ENCODE data around the gene SUN1. TPM values are rescaled to one million over a fixed set of nuclear protein-coding genes. Genes with fewer than 3 reads are reported as not detected.

Gene SUN1
- total and polyA plus RNA-seq, 7 donors = 52.5 to 159 (median 132) TPM

DNA sequence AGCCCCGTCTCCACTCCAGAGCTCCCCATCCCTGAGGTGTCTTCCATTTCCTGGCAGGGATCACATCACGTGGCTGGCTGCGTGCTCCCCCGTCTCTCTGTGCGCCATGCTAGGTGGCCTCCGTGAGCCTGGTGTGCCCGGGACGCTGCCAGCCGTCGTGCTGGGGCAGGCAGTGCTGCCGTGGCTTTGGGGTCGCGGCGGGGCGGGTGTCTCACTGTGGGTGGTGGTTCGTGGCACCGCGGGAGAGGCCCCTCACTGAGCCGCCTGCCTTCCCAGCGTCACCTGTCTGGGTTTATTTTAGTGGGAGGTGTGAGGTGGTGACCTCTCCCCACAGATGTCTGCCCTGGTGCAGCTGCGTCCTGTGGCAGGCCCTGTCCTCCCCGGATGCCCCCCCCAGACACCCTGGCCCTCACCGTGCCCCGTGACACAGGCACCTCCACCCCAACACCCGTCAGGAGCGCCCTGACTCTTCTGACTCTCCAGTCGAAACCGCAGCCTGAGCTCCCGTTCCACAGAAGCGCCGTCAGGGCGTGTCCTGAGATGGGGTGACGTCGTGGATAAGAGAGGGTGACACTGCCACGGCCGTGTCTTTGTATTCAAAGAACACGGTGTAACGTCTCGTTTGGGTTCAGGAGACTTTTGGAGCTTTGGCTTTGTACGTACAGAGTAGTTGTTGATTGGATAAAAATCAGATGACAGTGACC lies 62.0 kb downstream of the SUN1 start:
- TF ChIP-seq, protein P1, sequence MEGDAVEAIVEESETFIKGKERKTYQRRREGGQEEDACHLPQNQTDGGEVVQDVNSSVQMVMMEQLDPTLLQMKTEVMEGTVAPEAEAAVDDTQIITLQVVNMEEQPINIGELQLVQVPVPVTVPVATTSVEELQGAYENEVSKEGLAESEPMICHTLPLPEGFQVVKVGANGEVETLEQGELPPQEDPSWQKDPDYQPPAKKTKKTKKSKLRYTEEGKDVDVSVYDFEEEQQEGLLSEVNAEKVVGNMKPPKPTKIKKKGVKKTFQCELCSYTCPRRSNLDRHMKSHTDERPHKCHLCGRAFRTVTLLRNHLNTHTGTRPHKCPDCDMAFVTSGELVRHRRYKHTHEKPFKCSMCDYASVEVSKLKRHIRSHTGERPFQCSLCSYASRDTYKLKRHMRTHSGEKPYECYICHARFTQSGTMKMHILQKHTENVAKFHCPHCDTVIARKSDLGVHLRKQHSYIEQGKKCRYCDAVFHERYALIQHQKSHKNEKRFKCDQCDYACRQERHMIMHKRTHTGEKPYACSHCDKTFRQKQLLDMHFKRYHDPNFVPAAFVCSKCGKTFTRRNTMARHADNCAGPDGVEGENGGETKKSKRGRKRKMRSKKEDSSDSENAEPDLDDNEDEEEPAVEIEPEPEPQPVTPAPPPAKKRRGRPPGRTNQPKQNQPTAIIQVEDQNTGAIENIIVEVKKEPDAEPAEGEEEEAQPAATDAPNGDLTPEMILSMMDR (IDR thresholded peaks at IDR 0.05) = no peak
- intact Hi-C loops (cut with DNase I) = no loop called here
- peaks cover 0 to 62% of the 10 kb centered on the region in 2 donors for H3K36me3 ChIP-seq (ENCODE audit: insufficient read depth in 1 of 2, low read depth in 1 of 2)

DNA sequence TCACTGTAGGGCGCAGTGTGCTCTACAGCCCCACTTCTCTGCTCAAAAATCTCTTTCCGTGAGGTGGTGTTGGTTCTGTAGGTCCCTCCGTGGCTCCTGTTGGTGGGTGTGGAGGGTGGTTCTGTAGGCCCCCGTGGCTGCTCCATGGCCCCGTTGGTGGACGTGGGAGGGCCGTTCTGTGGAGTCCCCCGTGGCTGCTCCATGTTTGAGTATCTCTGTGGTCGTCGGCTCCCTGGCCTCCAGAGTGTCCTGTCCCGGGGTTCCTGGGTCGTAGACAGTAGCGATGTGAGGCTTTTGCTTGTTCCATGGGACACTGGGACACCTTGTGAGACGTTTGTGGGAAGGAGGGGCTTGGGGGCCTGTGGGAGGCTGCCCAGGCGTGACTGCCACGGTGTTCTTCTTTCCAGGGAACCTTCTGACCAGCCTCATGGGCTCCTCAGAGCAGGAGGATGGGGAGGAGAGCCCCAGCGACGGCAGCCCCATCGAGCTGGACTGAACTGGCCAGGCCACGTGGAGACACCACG lies 62.7 kb downstream of the SUN1 start:
- H3K27ac ChIP-seq = no peak overlapping the region
- no peaks in the 10 kb centered on the region for H3K9me3 ChIP-seq
- DNase-seq = peak; percentile 13 to 53
- TF ChIP-seq, protein P1 (IDR thresholded peaks at IDR 0.05) = no peak
- intact Hi-C loops (cut with DNase I) = no loop called here
- peaks cover 0 to 61% of the 10 kb centered on the region in 2 donors for H3K36me3 ChIP-seq (ENCODE audit: insufficient read depth in 1 of 2, low read depth in 1 of 2)
- H3K27me3 ChIP-seq (ENCODE audit: insufficient read depth in 3 of 3, low read length in 2 of 3) = no peaks in the 10 kb centered on the region
- 87 to 94% (median 89%) methylated on average over 20 to 21 of the region's 21 CpGs for WGBS, 3 donors
- no peak overlapping the region for H3K4me3 ChIP-seq
- no peaks in the 10 kb centered on the region for H3K4me1 ChIP-seq
- no peak for ATAC-seq

More for the DNA sequence above, 62.0 kb downstream of the SUN1 start:
- WGBS, 3 donors = 92 to 97% (median 93%) methylated on average over 38 to 40 of the region's 40 CpGs
- ATAC-seq = no peak
- Histone ChIP-seq H3K27ac (no peak overlapping the region), H3K9me3 (no peaks in the 10 kb centered on the region), H3K4me1 (no peaks in the 10 kb centered on the region), H3K27me3 (ENCODE audit: insufficient read depth in 3 of 3, low read length in 2 of 3) (no peaks in the 10 kb centered on the region), H3K4me3 (no peak overlapping the region)
- DNase-seq = peak; percentile 12 to 60

DNA sequence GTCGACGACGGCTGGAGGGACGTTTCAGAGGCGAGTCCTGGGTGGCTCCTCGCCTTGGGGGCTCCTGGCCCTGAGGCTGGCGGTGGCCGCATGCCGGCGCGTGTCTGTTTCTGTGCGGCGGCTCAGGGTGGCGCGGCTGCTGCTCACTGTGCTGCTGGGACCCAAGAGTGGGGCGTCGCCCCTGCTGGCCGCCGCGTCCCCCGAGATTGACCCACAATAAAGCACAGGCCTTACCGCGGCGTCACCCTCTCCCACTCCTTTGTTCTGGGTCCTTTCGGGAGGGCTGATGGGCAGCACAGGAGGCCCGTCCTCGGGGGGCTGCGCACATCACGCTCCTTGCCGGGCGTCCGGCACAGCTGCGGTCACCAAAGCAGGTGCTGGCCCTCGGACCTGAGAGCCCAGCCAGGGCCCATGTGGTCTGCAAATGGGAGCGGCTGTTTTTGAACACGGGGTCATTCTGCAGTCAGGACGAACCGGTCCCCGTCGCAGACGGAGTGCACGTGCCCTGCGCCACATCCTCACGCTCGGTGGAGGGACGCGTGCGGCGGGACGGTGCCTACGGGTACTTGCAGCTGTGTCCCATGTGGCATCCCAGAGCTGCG lies 63.3 kb downstream of the SUN1 start:
- DNase-seq = peak; percentile 15 to 46
- intact Hi-C loops (cut with DNase I) = no loop called here

DNA sequence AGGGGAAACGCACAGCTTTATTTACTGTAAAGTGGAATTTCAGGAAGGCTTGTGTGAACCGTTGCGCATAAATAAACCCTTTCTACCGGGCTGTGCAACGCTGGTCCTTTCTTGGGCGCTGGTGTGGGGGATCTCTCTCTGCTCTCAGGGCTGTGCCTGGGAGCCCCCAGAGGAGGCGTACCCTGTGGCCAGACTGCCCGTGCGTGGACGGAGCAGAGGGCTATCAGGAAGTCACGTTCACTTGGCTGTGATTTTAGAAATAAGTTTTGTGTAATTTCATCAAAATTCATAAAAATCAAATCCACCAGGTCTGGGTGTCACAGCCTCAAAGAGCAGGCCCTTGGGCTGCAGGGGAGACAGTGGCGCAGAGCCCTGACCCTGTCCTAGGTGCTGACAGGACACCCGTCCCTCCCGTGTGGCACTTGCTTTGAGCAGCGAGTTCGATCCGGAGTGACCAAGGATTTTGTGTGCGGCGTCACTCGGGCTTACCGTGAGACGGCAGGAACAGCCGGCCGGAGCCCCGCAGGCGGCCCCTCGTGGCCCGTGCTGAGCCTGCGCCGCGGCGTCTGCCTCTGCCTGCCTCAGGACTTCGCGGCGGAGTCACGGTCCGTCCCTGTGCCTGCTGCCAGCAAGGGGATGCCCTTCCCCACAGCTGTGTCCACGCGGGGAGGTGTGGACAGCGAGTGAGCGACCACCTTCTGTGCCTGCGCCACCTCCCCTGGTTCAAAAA lies 64.2 kb downstream of the SUN1 start:
- peaks cover 0 to 50% of the 10 kb centered on the region in 2 donors for H3K36me3 ChIP-seq (ENCODE audit: insufficient read depth in 1 of 2, low read depth in 1 of 2)
- WGBS, 3 donors = 90 to 93% (median 90%) methylated on average over 42 of the region's 42 CpGs
- TF ChIP-seq, protein P1 (IDR thresholded peaks at IDR 0.05) = no peak

More for the DNA sequence above, 63.3 kb downstream of the SUN1 start:
- Histone ChIP-seq H3K4me3 (no peak overlapping the region), H3K27ac (no peak overlapping the region), H3K9me3 (no peaks in the 10 kb centered on the region), H3K4me1 (no peaks in the 10 kb centered on the region), H3K27me3 (ENCODE audit: insufficient read depth in 3 of 3, low read length in 2 of 3) (no peaks in the 10 kb centered on the region), H3K36me3 (ENCODE audit: insufficient read depth in 1 of 2, low read depth in 1 of 2) (peaks cover 0 to 59% of the 10 kb centered on the region in 2 donors)
- TF ChIP-seq, protein P1 (IDR thresholded peaks at IDR 0.05) = no peak
- ATAC-seq = no peak
- WGBS, 3 donors = 94% methylated on average over 49 to 52 of the region's 52 CpGs

More for the DNA sequence above, 64.2 kb downstream of the SUN1 start:
- ATAC-seq (no peak), DNase-seq (peak; percentile 8 to 42)
- no peak overlapping the region for H3K27ac ChIP-seq
- no peaks in the 10 kb centered on the region for H3K4me1 ChIP-seq
- H3K27me3 ChIP-seq (ENCODE audit: insufficient read depth in 3 of 3, low read length in 2 of 3) = no peaks in the 10 kb centered on the region
- intact Hi-C loops (cut with DNase I) = no loop called here
- no peaks in the 10 kb centered on the region for H3K9me3 ChIP-seq
- H3K4me3 ChIP-seq = no peak overlapping the region

All from psoas muscle (tissue), 8 donors.